Left ventricle myocardium inferior (tissue), 1 donor: ENCODE measurements around the gene PRKD1. TPM values are rescaled to one million over a fixed set of nuclear protein-coding genes. Genes with fewer than 3 reads are reported as not detected.

Experiments used
- DNase-seq: peaks from one replicate; pipeline ENCODE4 v3.0.0-alpha.2; 2020
- H3K27ac ChIP-seq: fragments of 200-600 bp; replicated peaks from 2 replicates; pipeline ENCODE4 v1.8.0; 2021
- H3K27me3 ChIP-seq: fragments of 200-600 bp; 2 replicates; pipeline ENCODE4 v1.8.0; 2021; ENCODE audit warnings: low read depth
- H3K36me3 ChIP-seq: fragments of 200-600 bp; 2 replicates; pipeline ENCODE4 v1.8.0; 2021
- H3K4me1 ChIP-seq: fragments of 200-600 bp; 2 replicates; pipeline ENCODE4 v1.8.0; 2021
- H3K4me3 ChIP-seq: fragments of 200-600 bp; 2 replicates; pipeline ENCODE4 v1.8.0; 2021; ENCODE audit warnings: mild to moderate bottlenecking, moderate library complexity
- H3K9me3 ChIP-seq: fragments of 200-600 bp; replicated peaks from 2 replicates; pipeline ENCODE4 v1.8.0; 2021
- intact Hi-C: fragments of 100-400 bp; cut with micrococcal nuclease; formaldehyde crosslinking; loops from one replicate; pipeline ENCODE4 v1.11.0; 2022
- total RNA-seq: library from RNA; stranded (reverse); fragmentation: NEBNext Ultra II Directional; extraction: Animal tissue kit (Norgen Biotek cat#: 25700); gene quantifications from one replicate; pipeline ENCODE4 v1.2.1, GENCODE V29; 2021
- TF ChIP-seq, protein P1 (sequence below): fragments of 200-600 bp; IDR thresholded peaks from 2 replicates; pipeline ENCODE4 v1.8.0; 2021; ENCODE audit warnings: antibody characterized with exemption, mild to moderate bottlenecking, borderline replicate concordance
- donor health status: DM: no; HTN: yes; CAD: no; lungs with severe emphysema.

The PRKD1 gene
- total RNA-seq, 1 donor from 2014 or later = 3.1 TPM

DNA sequence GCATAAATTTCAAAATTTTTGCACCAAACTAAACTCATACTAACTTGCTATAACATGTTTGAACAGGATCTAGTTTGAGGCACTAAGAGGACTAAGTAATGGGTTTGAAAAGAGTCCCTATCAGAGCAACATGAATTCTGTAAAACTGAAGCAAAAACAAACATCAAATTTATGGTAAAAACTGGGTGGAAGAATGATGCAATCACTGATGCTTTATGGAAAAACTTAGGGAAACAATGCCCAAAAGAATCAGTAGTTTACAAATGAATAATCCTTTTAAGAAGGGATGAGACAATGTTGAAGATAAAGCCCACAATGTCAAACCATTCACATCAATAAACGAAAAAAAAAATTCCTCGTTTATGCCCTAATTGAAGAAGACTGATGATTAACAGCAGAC lies 88.9 kb downstream of the PRKD1 start:
- Histone ChIP-seq H3K4me3 (no peak overlapping the region), H3K27ac (no peak overlapping the region), H3K36me3 (peaks cover 12% of the 10 kb centered on the region), H3K9me3 (peaks cover 41% of the 10 kb centered on the region), H3K27me3 (no peaks in the 10 kb centered on the region), H3K4me1 (no peaks in the 10 kb centered on the region)
- TF ChIP-seq, protein P1, sequence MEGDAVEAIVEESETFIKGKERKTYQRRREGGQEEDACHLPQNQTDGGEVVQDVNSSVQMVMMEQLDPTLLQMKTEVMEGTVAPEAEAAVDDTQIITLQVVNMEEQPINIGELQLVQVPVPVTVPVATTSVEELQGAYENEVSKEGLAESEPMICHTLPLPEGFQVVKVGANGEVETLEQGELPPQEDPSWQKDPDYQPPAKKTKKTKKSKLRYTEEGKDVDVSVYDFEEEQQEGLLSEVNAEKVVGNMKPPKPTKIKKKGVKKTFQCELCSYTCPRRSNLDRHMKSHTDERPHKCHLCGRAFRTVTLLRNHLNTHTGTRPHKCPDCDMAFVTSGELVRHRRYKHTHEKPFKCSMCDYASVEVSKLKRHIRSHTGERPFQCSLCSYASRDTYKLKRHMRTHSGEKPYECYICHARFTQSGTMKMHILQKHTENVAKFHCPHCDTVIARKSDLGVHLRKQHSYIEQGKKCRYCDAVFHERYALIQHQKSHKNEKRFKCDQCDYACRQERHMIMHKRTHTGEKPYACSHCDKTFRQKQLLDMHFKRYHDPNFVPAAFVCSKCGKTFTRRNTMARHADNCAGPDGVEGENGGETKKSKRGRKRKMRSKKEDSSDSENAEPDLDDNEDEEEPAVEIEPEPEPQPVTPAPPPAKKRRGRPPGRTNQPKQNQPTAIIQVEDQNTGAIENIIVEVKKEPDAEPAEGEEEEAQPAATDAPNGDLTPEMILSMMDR = no peak
- DNase-seq = no peak
- intact Hi-C loops = no loop called here

DNA sequence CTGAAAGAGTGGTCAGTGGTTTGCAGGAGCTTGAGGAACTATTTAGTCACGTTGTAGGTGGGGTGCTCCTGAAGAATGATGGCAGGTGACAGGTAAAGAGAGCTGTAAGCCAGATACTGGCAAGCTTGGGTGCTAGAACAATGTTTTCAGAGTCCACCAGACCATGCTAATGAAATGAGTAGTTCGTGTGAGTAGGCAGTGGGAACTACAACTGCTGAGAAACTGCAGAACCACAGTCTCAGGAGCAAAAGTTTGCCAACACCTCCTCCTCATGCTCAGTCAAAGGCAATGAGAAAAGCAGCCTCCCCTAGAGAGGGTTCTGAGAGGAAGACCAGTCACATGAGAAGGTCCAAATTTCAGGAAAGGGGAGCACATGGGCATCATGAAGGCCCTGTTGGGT lies 91.3 kb downstream of the PRKD1 start:
- H3K9me3 ChIP-seq = peaks cover 36% of the 10 kb centered on the region

DNA sequence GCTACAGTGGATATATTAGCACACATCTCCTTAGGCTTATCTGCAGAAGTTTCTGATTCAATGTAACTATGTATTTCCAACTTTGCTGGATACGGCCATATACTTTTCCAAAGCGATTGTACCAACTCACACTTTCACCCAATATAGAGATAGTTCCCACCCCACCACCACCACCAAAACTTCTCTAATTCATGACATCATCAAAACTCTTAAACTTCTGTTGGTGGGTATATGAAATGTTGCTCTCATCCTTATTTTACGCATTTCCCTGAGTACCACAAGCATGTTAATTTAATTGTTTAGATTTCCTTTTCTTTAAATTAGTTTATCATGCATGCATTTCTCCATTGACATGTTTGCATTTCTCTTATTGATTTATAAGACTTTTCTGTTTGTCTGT lies 95.6 kb downstream of the PRKD1 start:
- Histone ChIP-seq H3K4me3 (no peak overlapping the region), H3K27me3 (no peaks in the 10 kb centered on the region), H3K4me1 (no peaks in the 10 kb centered on the region), H3K9me3 (no peaks in the 10 kb centered on the region), H3K27ac (no peak overlapping the region), H3K36me3 (no peaks in the 10 kb centered on the region)
- TF ChIP-seq, protein P1 = no peak
- DNase-seq = no peak
- intact Hi-C loops = no loop called here

More for the DNA sequence above, 91.3 kb downstream of the PRKD1 start:
- Histone ChIP-seq H3K4me1 (no peaks in the 10 kb centered on the region), H3K4me3 (no peak overlapping the region), H3K27ac (no peak overlapping the region), H3K36me3 (peaks cover 12% of the 10 kb centered on the region), H3K27me3 (no peaks in the 10 kb centered on the region)
- TF ChIP-seq, protein P1 = no peak
- intact Hi-C loops = no loop called here
- DNase-seq = no peak

DNA sequence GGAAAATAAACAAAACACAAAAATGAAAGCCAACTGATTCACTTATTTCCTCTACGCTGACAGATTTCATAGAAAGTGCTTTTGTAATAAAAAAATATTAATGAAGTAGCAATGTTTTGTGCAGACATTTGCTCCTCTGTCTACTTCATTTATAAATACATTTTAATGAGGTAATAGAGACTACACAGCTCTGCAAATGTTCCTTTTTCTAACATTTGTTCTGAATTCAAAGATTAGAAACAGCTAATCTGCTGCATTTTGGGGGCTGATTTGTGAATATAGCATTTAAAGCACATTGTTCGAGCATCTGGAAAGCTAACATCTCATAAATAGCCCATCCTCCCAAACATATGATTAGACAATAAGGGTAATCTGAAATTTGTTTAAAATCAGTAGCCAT lies 97.8 kb downstream of the PRKD1 start:
- no peak overlapping the region for H3K4me3 ChIP-seq
- H3K36me3 ChIP-seq = no peaks in the 10 kb centered on the region
- H3K4me1 ChIP-seq = no peaks in the 10 kb centered on the region
- H3K9me3 ChIP-seq = no peaks in the 10 kb centered on the region
- intact Hi-C loops = no loop called here
- TF ChIP-seq, protein P1 = no peak
- no peaks in the 10 kb centered on the region for H3K27me3 ChIP-seq
- H3K27ac ChIP-seq = no peak overlapping the region
- DNase-seq = no peak

DNA sequence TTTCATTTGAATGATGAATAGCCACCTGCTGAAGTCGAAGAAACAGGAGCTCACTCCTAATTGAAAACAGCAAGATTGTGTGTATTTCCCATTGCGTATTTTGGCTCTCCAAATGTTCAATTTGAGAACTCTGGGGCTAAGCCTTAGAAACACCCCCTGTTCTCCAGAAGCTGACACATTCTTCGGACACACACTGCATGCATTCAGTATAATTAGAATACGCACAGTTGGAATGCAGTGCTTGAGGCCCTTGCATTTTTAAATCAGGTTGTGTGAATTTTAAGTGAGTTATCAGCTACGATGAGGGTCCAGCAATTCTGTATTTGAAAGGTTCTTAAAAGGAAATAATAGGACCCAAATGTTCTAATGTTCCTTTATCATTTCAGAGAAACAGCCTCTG lies 103.8 kb downstream of the PRKD1 start:
- H3K27ac ChIP-seq = no peak overlapping the region

More for the DNA sequence above, 103.8 kb downstream of the PRKD1 start:
- Histone ChIP-seq H3K4me3 (no peak overlapping the region), H3K9me3 (no peaks in the 10 kb centered on the region), H3K36me3 (no peaks in the 10 kb centered on the region), H3K4me1 (peaks cover 31% of the 10 kb centered on the region), H3K27me3 (no peaks in the 10 kb centered on the region)
- intact Hi-C loops = no loop called here
- DNase-seq = no peak
- TF ChIP-seq, protein P1 = no peak
